Astrocyte of the spinal cord (primary cell): Measurements from ENCODE around the gene RXRG.
A peak's percentile ranks its signal among the peaks of the same experiment; 100 is the strongest.

ENCODE experiments used
- DNase-seq: peaks from one replicate; pipeline ENCODE4 v3.0.0; 2011; ENCODE audit warnings: low read depth, low spot score
- H3K4me3 ChIP-seq: 2 replicates; pipeline ENCODE4 v1.5.1; 2011; ENCODE audit warnings: low read depth, mild to moderate bottlenecking, low read length, moderate library complexity
- CTCF ChIP-seq: IDR thresholded peaks from 2 replicates; pipeline ENCODE4 v1.5.1; 2012; ENCODE audit warnings: low read depth, mild to moderate bottlenecking, low read length, inconsistent platforms
- in situ Hi-C: cut with HindIII; loops from 2 replicates; pipeline ENCODE4 v1.10.0; 2017; ENCODE audit warnings: low sequenced_read_pairs

The RXRG gene

GRCh38 chr1:165387505-165387904 is 57.4 kb downstream of the RXRG start:
- in situ Hi-C loops = no loop called here
- no peak overlapping the region for H3K4me3 ChIP-seq
- no peak for DNase-seq
- no peak for TF ChIP-seq CTCF

- in situ Hi-C loops = no loop called here
- TF ChIP-seq CTCF = no peak
- no peak overlapping the region for H3K4me3 ChIP-seq
- DNase-seq = no peak
Measured at GRCh38 chr1:165383599-165384405, 61.1 kb downstream of the RXRG start.

GRCh38 chr1:165383067-165383466 is 61.9 kb downstream of the RXRG start:
- in situ Hi-C loops = no loop called here
- DNase-seq = peak; percentile 67
- no peak for TF ChIP-seq CTCF
- H3K4me3 ChIP-seq = no peak overlapping the region

- in situ Hi-C loops = no loop called here
- H3K4me3 ChIP-seq = no peak overlapping the region
- TF ChIP-seq CTCF = no peak
- DNase-seq = no peak
Measured at GRCh38 chr1:165381745-165382505, 63.0 kb downstream of the RXRG start.

- in situ Hi-C loops = no loop called here
- no peak for DNase-seq
Measured at GRCh38 chr1:165376811-165377311, 68.1 kb downstream of the RXRG start.

More at GRCh38 chr1:165376811-165377311, 68.1 kb downstream of the RXRG start:
- peak overlapping the region; percentile 18 for H3K4me3 ChIP-seq
- no peak for TF ChIP-seq CTCF
